Endothelial cell (in vitro differentiated cells): ENCODE measurements around the gene ENAH. TPM values are rescaled to one million over a fixed set of nuclear protein-coding genes. Genes with fewer than 3 reads are reported as not detected.

Source experiments
- DNase-seq: peaks from one replicate; pipeline ENCODE4 v3.0.0; 2021; ENCODE audit warnings: low spot score
- H3K27ac Mint-ChIP-seq: one replicate; pipeline ENCODE4 v1.8.0; 2021; ENCODE audit warnings: mixed read lengths, inconsistent platforms; ENCODE audit not compliant: unreplicated experiment
- H3K27me3 Mint-ChIP-seq: one replicate; pipeline ENCODE4 v1.8.0; 2021; ENCODE audit warnings: mild to moderate bottlenecking, moderate library complexity, mixed read lengths, inconsistent platforms; ENCODE audit not compliant: unreplicated experiment
- H3K36me3 Mint-ChIP-seq: one replicate; pipeline ENCODE4 v1.8.0; 2021; ENCODE audit warnings: mild to moderate bottlenecking, low read depth, mixed read lengths, inconsistent platforms; ENCODE audit not compliant: unreplicated experiment
- H3K4me1 Mint-ChIP-seq: one replicate; pipeline ENCODE4 v1.8.0; 2021; ENCODE audit warnings: mild to moderate bottlenecking, mixed read lengths, inconsistent platforms; ENCODE audit not compliant: unreplicated experiment
- H3K4me3 Mint-ChIP-seq: one replicate; pipeline ENCODE4 v1.8.0; 2021; ENCODE audit warnings: mild to moderate bottlenecking, mixed read lengths, inconsistent platforms; ENCODE audit not compliant: unreplicated experiment
- H3K9me3 Mint-ChIP-seq: one replicate; pipeline ENCODE4 v1.8.0; 2021; ENCODE audit warnings: mixed read lengths, inconsistent platforms; ENCODE audit not compliant: unreplicated experiment
- total RNA-seq: library from RNA; stranded (reverse); fragmentation: NEBNext Ultra II Directional; extraction: Animal tissue kit (Norgen Biotek cat#: 25700); gene quantifications from one replicate; pipeline ENCODE4 v1.2.1, GENCODE V29; 2021; ENCODE audit not compliant: unreplicated experiment
- TF ChIP-seq, protein P1 (sequence below): fragments of 200-600 bp; sonication (generic); IDR thresholded peaks from one replicate; pipeline ENCODE4 v1.5.0; 2021; ENCODE audit warnings: antibody characterized with exemption; ENCODE audit not compliant: unreplicated experiment

Gene ENAH
- total RNA-seq, 1 donor from 2014 or later, result 82.9 TPM

DNA sequence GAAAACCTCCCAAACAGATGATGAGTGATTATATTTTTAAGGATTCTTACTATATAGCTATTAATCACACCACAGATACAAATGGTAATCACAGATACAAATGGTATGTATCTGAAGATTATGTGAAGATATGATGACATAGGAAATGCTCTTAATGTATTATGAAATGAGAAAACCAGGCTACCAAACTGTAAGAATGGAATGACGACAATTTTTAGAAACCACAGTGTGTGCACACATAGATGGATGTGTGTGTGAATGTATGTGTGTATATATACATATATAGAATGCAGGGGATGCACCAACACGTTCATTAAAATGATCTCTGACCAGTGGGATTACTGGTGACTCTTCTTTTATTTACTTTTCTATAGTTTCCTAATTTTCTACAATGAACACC is 21.5 kb upstream of the ENAH start:
- Mint-ChIP-seq H3K27ac (no peak overlapping the region), H3K4me1 (no peaks in the 10 kb centered on the region), H3K27me3 (no peaks in the 10 kb centered on the region), H3K9me3 (no peaks in the 10 kb centered on the region), H3K4me3 (no peak overlapping the region), H3K36me3 (no peaks in the 10 kb centered on the region)
- TF ChIP-seq, protein P1, sequence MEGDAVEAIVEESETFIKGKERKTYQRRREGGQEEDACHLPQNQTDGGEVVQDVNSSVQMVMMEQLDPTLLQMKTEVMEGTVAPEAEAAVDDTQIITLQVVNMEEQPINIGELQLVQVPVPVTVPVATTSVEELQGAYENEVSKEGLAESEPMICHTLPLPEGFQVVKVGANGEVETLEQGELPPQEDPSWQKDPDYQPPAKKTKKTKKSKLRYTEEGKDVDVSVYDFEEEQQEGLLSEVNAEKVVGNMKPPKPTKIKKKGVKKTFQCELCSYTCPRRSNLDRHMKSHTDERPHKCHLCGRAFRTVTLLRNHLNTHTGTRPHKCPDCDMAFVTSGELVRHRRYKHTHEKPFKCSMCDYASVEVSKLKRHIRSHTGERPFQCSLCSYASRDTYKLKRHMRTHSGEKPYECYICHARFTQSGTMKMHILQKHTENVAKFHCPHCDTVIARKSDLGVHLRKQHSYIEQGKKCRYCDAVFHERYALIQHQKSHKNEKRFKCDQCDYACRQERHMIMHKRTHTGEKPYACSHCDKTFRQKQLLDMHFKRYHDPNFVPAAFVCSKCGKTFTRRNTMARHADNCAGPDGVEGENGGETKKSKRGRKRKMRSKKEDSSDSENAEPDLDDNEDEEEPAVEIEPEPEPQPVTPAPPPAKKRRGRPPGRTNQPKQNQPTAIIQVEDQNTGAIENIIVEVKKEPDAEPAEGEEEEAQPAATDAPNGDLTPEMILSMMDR, result no peak
- DNase-seq, result no peak

DNA sequence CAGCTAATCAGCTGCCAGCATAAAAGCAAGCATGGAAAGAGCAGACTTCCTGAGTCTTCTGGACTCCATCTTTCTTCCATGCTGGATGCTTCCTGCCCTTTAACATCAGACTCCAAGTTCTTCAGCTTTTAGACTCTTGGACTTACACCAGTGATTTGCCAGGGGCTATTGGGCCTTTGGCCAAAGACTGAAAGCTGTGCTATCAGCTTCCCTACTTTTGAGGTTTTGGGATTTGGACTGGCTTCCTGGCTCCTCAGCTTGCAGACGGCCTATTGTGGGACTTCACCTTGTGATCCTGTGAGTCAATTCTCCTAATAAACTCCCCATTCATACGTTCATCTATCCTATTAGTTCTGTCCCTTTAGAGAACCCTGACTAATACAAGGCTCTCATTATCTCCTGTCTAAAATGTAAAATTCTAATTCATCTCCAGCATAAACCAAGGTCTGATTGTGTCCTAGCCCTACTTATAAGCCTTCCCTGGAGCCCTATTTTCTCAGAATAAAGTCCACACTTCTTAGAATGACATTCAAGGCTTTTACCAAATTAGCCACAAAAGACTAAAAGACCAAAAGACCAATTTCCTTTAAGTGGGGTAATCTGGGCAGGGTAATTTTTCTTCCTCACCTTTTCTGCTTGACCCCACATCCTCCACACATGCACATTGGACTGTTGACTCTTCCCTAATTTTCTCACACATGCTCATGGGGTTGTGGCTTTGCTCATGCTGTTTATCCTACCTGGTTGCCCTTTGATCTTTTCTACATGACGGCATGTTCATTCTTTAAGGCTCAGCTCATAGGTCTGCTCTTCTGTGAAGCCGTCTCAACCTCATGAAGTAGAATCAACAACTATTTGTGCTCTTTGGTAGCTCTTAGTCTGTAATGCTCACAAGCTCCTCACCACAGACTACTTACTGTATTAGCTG is 18.1 kb upstream of the ENAH start:
- DNase-seq, result no peak
- peaks cover 5% of the 10 kb centered on the region for H3K4me1 Mint-ChIP-seq
- no peaks in the 10 kb centered on the region for H3K9me3 Mint-ChIP-seq
- H3K27ac Mint-ChIP-seq, result no peak overlapping the region
- no peak overlapping the region for H3K4me3 Mint-ChIP-seq
- H3K27me3 Mint-ChIP-seq, result no peaks in the 10 kb centered on the region
- TF ChIP-seq, protein P1, result no peak
- H3K36me3 Mint-ChIP-seq, result no peaks in the 10 kb centered on the region

DNA sequence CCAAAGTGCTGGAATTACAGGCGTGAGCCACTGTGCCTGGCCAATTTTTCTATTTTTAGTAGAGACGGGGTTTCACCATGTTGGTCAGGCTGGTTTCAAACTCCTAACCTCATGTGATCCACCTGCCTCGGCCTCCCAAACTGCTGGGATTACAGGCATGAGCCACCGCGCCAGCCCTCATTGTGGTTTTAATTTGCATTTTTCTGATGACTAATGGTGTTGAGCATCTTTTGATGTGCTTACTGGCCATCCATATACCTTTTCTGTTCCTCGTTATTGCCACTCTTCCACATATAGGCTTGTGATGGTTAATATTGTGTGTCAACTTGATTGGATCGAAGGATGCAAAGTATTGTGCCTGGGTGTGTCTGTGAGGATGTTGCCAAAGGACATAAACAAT is 17.4 kb upstream of the ENAH start:
- H3K27ac Mint-ChIP-seq, result no peak overlapping the region
- H3K27me3 Mint-ChIP-seq, result no peaks in the 10 kb centered on the region
- H3K36me3 Mint-ChIP-seq, result no peaks in the 10 kb centered on the region
- no peak for DNase-seq
- TF ChIP-seq, protein P1, result no peak
- H3K4me1 Mint-ChIP-seq, result peaks cover 5% of the 10 kb centered on the region
- no peaks in the 10 kb centered on the region for H3K9me3 Mint-ChIP-seq
- no peak overlapping the region for H3K4me3 Mint-ChIP-seq

DNA sequence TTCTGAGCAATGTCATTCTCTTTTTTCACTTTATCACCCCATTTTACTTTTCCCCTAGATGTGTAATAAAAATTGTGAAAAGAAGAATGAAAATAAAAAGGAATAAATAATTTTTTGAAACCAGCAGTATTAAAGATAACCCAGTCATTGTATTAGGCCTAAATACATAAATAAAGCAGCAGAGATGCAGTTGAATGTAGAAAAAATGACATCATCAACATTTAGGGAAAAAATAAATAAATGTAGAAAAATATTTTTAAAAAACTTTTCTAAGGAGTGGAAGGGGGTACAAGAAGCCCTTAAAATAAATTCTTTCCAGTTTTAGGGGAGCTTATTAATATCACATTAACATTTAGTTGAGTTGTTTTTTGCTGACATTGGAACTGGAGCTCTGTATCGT is 15.3 kb upstream of the ENAH start:
- Mint-ChIP-seq H3K9me3 (no peaks in the 10 kb centered on the region), H3K4me1 (peaks cover 5% of the 10 kb centered on the region), H3K4me3 (no peak overlapping the region), H3K36me3 (no peaks in the 10 kb centered on the region), H3K27ac (no peak overlapping the region), H3K27me3 (peaks cover 4% of the 10 kb centered on the region)
- no peak for DNase-seq
- TF ChIP-seq, protein P1, result no peak

DNA sequence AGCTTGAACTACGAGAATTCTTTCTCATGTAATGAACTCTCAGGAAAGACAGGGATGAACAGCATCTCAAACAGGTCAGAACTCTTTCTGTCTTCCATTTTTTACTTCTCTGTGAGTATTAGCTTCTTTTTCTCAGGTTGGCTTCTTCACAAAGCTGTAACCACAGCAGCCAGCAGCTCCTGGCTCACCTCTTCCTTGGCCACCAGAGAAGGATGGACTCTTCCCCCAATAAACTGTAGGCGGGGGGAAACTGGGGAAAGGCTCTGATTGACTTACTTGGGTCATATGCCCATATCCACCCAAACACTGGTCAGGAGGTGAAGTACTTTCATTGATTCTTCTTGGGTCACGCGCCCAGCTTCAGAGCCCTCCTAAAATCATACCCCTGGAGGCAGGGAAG is 14.4 kb upstream of the ENAH start:
- no peaks in the 10 kb centered on the region for H3K36me3 Mint-ChIP-seq
- H3K4me3 Mint-ChIP-seq, result no peak overlapping the region
- H3K9me3 Mint-ChIP-seq, result no peaks in the 10 kb centered on the region
- no peak for DNase-seq
- peaks cover 5% of the 10 kb centered on the region for H3K4me1 Mint-ChIP-seq
- peaks cover 4% of the 10 kb centered on the region for H3K27me3 Mint-ChIP-seq
- no peak overlapping the region for H3K27ac Mint-ChIP-seq
- TF ChIP-seq, protein P1, result no peak
